Endothelial cell (in vitro differentiated cells): ENCODE results near the gene DPM3. TPM values are rescaled to one million over a fixed set of nuclear protein-coding genes. Genes with fewer than 3 reads are reported as not detected.
A peak's percentile ranks its signal among the peaks of the same experiment; 100 is the strongest.
"Not testable (repeated sequence)": the region's sequence is repeated elsewhere in the genome, so short reads cannot be mapped to it uniquely, and the experiment has no call there.

Experiments used
- DNase-seq: peaks from one replicate; pipeline ENCODE4 v3.0.0; 2021; ENCODE audit warnings: low spot score
- H3K27ac Mint-ChIP-seq: one replicate; pipeline ENCODE4 v1.8.0; 2021; ENCODE audit warnings: mixed read lengths, inconsistent platforms; ENCODE audit not compliant: unreplicated experiment
- H3K27me3 Mint-ChIP-seq: one replicate; pipeline ENCODE4 v1.8.0; 2021; ENCODE audit warnings: mild to moderate bottlenecking, moderate library complexity, mixed read lengths, inconsistent platforms; ENCODE audit not compliant: unreplicated experiment
- H3K36me3 Mint-ChIP-seq: one replicate; pipeline ENCODE4 v1.8.0; 2021; ENCODE audit warnings: mild to moderate bottlenecking, low read depth, mixed read lengths, inconsistent platforms; ENCODE audit not compliant: unreplicated experiment
- H3K4me1 Mint-ChIP-seq: one replicate; pipeline ENCODE4 v1.8.0; 2021; ENCODE audit warnings: mild to moderate bottlenecking, mixed read lengths, inconsistent platforms; ENCODE audit not compliant: unreplicated experiment
- H3K4me3 Mint-ChIP-seq: one replicate; pipeline ENCODE4 v1.8.0; 2021; ENCODE audit warnings: mild to moderate bottlenecking, mixed read lengths, inconsistent platforms; ENCODE audit not compliant: unreplicated experiment
- H3K9me3 Mint-ChIP-seq: one replicate; pipeline ENCODE4 v1.8.0; 2021; ENCODE audit warnings: mixed read lengths, inconsistent platforms; ENCODE audit not compliant: unreplicated experiment
- total RNA-seq: library from RNA; stranded (reverse); fragmentation: NEBNext Ultra II Directional; extraction: Animal tissue kit (Norgen Biotek cat#: 25700); gene quantifications from one replicate; pipeline ENCODE4 v1.2.1, GENCODE V29; 2021; ENCODE audit not compliant: unreplicated experiment
- TF ChIP-seq, protein P1 (sequence below): fragments of 200-600 bp; sonication (generic); IDR thresholded peaks from one replicate; pipeline ENCODE4 v1.5.0; 2021; ENCODE audit warnings: antibody characterized with exemption; ENCODE audit not compliant: unreplicated experiment

DPM3 gene
- total RNA-seq, 1 donor from 2014 or later: 39.2 TPM

DNA sequence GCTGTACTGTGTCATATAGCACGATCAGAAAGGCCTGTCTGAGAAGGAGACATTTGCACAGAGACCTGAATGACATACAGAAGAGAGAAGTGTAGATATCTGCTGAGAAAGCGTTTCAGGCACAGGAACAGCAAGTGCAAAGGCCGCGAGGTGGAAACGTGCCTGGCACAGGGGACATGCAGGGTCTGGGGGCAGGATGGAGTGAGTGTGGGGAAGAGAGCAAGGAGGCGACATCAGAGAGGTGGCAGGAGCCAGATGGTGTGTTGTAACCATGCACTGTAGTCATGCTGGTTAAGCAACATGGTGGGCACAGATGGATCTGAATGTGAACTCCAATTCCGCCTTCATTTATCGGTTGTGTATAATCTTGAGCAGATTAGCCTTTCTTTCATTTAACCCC is 19.8 kb upstream of the DPM3 start:
- Mint-ChIP-seq H3K4me1 (no peaks in the 10 kb centered on the region), H3K9me3 (no peaks in the 10 kb centered on the region), H3K27ac (no peak overlapping the region), H3K27me3 (peaks cover 4% of the 10 kb centered on the region), H3K36me3 (no peaks in the 10 kb centered on the region), H3K4me3 (peak overlapping the region; percentile 35)
- no peak for DNase-seq
- TF ChIP-seq, protein P1, sequence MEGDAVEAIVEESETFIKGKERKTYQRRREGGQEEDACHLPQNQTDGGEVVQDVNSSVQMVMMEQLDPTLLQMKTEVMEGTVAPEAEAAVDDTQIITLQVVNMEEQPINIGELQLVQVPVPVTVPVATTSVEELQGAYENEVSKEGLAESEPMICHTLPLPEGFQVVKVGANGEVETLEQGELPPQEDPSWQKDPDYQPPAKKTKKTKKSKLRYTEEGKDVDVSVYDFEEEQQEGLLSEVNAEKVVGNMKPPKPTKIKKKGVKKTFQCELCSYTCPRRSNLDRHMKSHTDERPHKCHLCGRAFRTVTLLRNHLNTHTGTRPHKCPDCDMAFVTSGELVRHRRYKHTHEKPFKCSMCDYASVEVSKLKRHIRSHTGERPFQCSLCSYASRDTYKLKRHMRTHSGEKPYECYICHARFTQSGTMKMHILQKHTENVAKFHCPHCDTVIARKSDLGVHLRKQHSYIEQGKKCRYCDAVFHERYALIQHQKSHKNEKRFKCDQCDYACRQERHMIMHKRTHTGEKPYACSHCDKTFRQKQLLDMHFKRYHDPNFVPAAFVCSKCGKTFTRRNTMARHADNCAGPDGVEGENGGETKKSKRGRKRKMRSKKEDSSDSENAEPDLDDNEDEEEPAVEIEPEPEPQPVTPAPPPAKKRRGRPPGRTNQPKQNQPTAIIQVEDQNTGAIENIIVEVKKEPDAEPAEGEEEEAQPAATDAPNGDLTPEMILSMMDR: no peak

DNA sequence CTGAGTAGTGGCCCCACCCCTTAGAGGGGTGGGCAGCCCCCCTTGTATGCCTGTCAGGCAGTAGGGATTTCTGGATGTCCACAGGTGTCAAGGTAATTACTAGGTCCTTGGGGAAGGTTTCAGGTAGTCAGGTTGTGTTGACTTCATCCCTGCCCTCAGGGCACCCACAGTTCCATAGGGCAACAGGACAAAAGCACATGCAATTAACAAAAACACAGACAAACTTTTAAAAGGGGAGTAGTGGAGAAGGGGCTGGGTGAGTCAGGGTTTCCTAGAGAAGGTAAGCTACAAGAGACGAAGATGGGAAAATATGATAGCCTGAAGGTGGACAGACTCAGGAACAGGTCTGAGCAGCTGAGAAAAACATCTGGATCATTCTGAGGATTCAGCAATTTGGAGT is 18.7 kb upstream of the DPM3 start:
- DNase-seq: no peak
- Mint-ChIP-seq H3K9me3 (no peaks in the 10 kb centered on the region), H3K27ac (no peak overlapping the region), H3K4me3 (no peak overlapping the region), H3K27me3 (peaks cover 4% of the 10 kb centered on the region), H3K36me3 (no peaks in the 10 kb centered on the region), H3K4me1 (no peaks in the 10 kb centered on the region)
- TF ChIP-seq, protein P1: no peak

DNA sequence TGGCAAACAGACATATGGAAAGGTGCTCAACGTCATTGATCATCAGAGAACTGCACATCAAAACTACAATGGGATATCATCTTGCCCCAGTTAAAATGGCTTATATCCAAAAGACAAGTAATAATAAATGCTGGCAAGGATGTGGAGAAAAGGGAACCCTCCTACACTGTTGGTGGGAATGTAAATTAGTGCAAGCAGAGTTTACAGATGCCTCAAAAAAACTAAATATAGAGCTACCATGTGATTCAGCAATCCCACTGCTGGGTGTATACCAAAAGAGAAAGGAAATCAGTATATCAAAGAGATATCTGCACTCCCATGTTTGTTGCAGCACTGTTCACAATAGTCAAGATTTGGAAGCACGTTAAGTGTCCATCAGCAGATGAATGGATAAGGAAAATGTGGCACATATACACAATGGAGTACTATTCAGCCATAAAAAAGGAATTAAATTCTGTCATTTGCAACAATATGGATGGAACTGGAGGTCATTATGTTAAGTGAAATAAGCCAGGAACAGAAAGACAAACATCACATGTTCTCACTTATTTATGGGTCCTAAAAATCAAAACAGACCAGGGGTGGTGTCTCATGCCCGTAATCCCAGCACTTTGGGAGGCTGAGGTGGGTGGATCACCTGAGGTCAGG is 15.8 kb upstream of the DPM3 start:
- H3K9me3 Mint-ChIP-seq, H3K27ac Mint-ChIP-seq, H3K36me3 Mint-ChIP-seq, DNase-seq, H3K4me1 Mint-ChIP-seq, H3K4me3 Mint-ChIP-seq, H3K27me3 Mint-ChIP-seq: not testable (repeated sequence)

DNA sequence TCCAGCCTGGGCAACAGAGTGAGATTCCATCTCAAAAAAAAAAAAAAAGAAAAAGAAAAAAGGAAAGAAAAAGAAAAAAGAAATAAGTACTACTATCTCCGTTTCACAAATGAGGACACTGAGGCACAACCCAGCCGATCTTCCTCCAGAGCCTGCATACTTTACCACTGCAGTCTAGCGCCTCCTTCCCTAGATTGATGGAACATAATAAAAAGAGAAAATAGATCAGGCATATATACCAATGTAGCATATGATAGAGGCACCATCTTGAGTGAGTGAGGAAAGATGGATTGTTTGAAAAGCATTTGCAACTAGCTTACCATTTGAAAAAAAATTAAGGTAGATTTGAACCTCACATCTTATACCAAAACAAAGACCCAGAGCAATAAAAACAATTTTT is 5.2 kb upstream of the DPM3 start:
- no peaks in the 10 kb centered on the region for H3K9me3 Mint-ChIP-seq
- H3K4me1 Mint-ChIP-seq: peaks cover 13% of the 10 kb centered on the region
- TF ChIP-seq, protein P1: no peak
- peaks cover 3% of the 10 kb centered on the region for H3K27me3 Mint-ChIP-seq
- DNase-seq: no peak
- H3K27ac Mint-ChIP-seq: no peak overlapping the region
- no peak overlapping the region for H3K4me3 Mint-ChIP-seq
- no peaks in the 10 kb centered on the region for H3K36me3 Mint-ChIP-seq

DNA sequence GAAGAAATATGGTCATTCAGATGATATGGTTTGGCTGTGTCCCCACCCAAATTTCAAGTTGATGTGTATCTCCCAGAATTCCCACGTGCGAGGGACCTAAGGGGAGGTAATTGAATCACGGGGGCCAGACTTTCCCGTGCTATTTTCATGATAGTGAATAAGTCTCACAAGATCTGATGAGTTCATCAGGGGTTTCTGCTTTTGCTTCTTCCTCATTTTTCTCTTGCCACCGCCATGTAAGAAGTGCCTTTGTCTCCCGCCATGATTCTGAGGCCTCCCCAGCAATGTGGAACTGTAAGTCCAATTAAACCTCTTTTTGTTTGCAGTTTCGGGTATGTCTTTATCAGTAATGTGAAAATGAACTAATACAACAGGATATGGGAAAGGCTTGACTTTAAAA is 1.4 kb upstream of the DPM3 start:
- Mint-ChIP-seq H3K9me3 (no peaks in the 10 kb centered on the region), H3K27ac (no peak overlapping the region), H3K4me1 (peaks cover 31% of the 10 kb centered on the region), H3K4me3 (no peak overlapping the region), H3K27me3 (peaks cover 7% of the 10 kb centered on the region), H3K36me3 (peaks cover 19% of the 10 kb centered on the region)
- TF ChIP-seq, protein P1: no peak
- DNase-seq: no peak
